GM12891 (cell line): ENCODE measurements around the gene CAMKV.

ENCODE experiments used
- POLR2A ChIP-seq: IDR thresholded peaks from 2 replicates; pipeline ENCODE4 v1.6.1; 2011; ENCODE audit warnings: low read depth, low read length, control low read depth
- TAF1 ChIP-seq: IDR thresholded peaks from 2 replicates; pipeline ENCODE4 v1.6.1; 2011; ENCODE audit warnings: low read depth, low read length, control low read depth

- TF ChIP-seq TAF1, result no peak
- no peak for TF ChIP-seq POLR2A
Measured at GRCh38 chr3:49882166-49882565, 12.5 kb upstream of the CAMKV start.
